Parathyroid adenoma (tissue), 2 donors: ENCODE data around the gene SLC22A31.

Source experiments
- H2AFZ ChIP-seq: fragments of 300-600 bp; sonication (generic); one replicate; pipeline ENCODE4 v1.7.0; 2017; ENCODE audit warnings: antibody characterized with exemption, mild to moderate bottlenecking
- H3K27ac ChIP-seq: fragments of 300-600 bp; sonication (generic); one replicate; pipeline ENCODE4 v1.7.0; 2017
- H3K27me3 ChIP-seq: fragments of 300-600 bp; sonication (generic); one replicate; pipeline ENCODE4 v1.7.0; 2017; ENCODE audit warnings: low read length; ENCODE audit not compliant: control insufficient read depth, insufficient read depth
- H3K36me3 ChIP-seq: fragments of 300-600 bp; sonication (generic); one replicate; pipeline ENCODE4 v1.7.0; 2017; ENCODE audit warnings: low read length; ENCODE audit not compliant: control insufficient read depth, insufficient read depth
- H3K4me1 ChIP-seq: fragments of 300-600 bp; sonication (generic); one replicate; pipeline ENCODE4 v1.7.0; 2017; ENCODE audit warnings: control low read depth
- H3K4me2 ChIP-seq: fragments of 300-600 bp; sonication (generic); one replicate; pipeline ENCODE4 v1.7.0; 2017; ENCODE audit warnings: low read length
- H3K4me3 ChIP-seq: fragments of 300-600 bp; sonication (generic); one replicate; pipeline ENCODE4 v1.7.0; 2017; ENCODE audit warnings: low read depth, low read length
- H3K79me2 ChIP-seq: fragments of 300-600 bp; sonication (generic); one replicate; pipeline ENCODE4 v1.7.0; 2017; ENCODE audit warnings: control low read depth
- H3K9ac ChIP-seq: fragments of 300-600 bp; sonication (generic); one replicate; pipeline ENCODE4 v1.7.0; 2017; ENCODE audit warnings: mild to moderate bottlenecking
- H3K9me3 ChIP-seq: fragments of 300-600 bp; sonication (generic); one replicate; pipeline ENCODE4 v1.7.0; 2017; ENCODE audit warnings: low read length; ENCODE audit not compliant: control insufficient read depth
- CTCF ChIP-seq: fragments of 300-600 bp; sonication (generic); IDR thresholded peaks from one replicate; pipeline ENCODE4 v1.7.0; 2017; ENCODE audit warnings: antibody characterized with exemption, mild to moderate bottlenecking
- donor health status: primary hyperparathyroidism.

The SLC22A31 gene

GRCh38 chr16:89222931-89223330 is 22.6 kb upstream of the SLC22A31 start:
- Histone ChIP-seq H3K36me3 (no peaks in the 10 kb centered on the region), H2AFZ (no peak overlapping the region), H3K9me3 (no peaks in the 10 kb centered on the region), H3K4me3 (no peak overlapping the region), H3K4me2 (no peak overlapping the region), H3K4me1 (peaks cover 2% of the 10 kb centered on the region), H3K27ac (no peak overlapping the region), H3K27me3 (no peaks in the 10 kb centered on the region), H3K79me2 (peaks cover under 1% of the 10 kb centered on the region), H3K9ac (no peak overlapping the region)
- no peak for TF ChIP-seq CTCF

- Histone ChIP-seq H2AFZ (no peak overlapping the region), H3K27me3 (no peaks in the 10 kb centered on the region), H3K4me3 (no peak overlapping the region), H3K4me2 (no peak overlapping the region), H3K27ac (no peak overlapping the region), H3K79me2 (no peaks in the 10 kb centered on the region), H3K9me3 (no peaks in the 10 kb centered on the region), H3K36me3 (no peaks in the 10 kb centered on the region), H3K9ac (no peak overlapping the region), H3K4me1 (peaks cover 2% of the 10 kb centered on the region)
- no peak for TF ChIP-seq CTCF
Measured at GRCh38 chr16:89221604-89222003, 21.3 kb upstream of the SLC22A31 start.

- Histone ChIP-seq H3K27me3 (no peaks in the 10 kb centered on the region), H3K27ac (no peak overlapping the region), H2AFZ (no peak overlapping the region), H3K36me3 (no peaks in the 10 kb centered on the region), H3K9ac (no peak overlapping the region), H3K79me2 (no peaks in the 10 kb centered on the region), H3K4me1 (peaks cover 2% of the 10 kb centered on the region), H3K9me3 (no peaks in the 10 kb centered on the region), H3K4me3 (no peak overlapping the region), H3K4me2 (no peak overlapping the region)
- no peak for TF ChIP-seq CTCF
Measured at GRCh38 chr16:89219365-89219764, 19.0 kb upstream of the SLC22A31 start.

GRCh38 chr16:89217388-89218191 is 17.3 kb upstream of the SLC22A31 start, which contains the start of gene ZNF778:
TSS of gene ZNF778 (plus strand) at chr16:89217703. CDS start at chr16:89221128, 3,425 bp downstream.
- H3K27me3 ChIP-seq: no peaks in the 10 kb centered on the region
- peaks cover 4% of the 10 kb centered on the region for H3K4me1 ChIP-seq
- peak within 1 kb of the TSS; percentile 91 for H3K4me3 ChIP-seq
- peak within 1 kb of the TSS; percentile 91 for H3K9ac ChIP-seq
- H2AFZ ChIP-seq: peak within 1 kb of the TSS; percentile 83
- TF ChIP-seq CTCF: no peak
- no peaks in the 10 kb centered on the region for H3K79me2 ChIP-seq
- H3K9me3 ChIP-seq: no peaks in the 10 kb centered on the region
- H3K4me2 ChIP-seq: peak within 1 kb of the TSS; percentile 79
- peak within 1 kb of the TSS; percentile 87 for H3K27ac ChIP-seq
- no peaks in the 10 kb centered on the region for H3K36me3 ChIP-seq

- H3K9me3 ChIP-seq: no peaks in the 10 kb centered on the region
- peak overlapping the region; percentile 91 for H3K4me3 ChIP-seq
- H3K36me3 ChIP-seq: no peaks in the 10 kb centered on the region
- peak overlapping the region; percentile 87 for H3K27ac ChIP-seq
- peaks cover 4% of the 10 kb centered on the region for H3K4me1 ChIP-seq
- peak overlapping the region; percentile 79 for H3K4me2 ChIP-seq
- H2AFZ ChIP-seq: peak overlapping the region; percentile 83
- TF ChIP-seq CTCF: no peak
- H3K9ac ChIP-seq: peak overlapping the region; percentile 91
- no peaks in the 10 kb centered on the region for H3K79me2 ChIP-seq
- H3K27me3 ChIP-seq: no peaks in the 10 kb centered on the region
Measured at GRCh38 chr16:89217138-89217387, 16.7 kb upstream of the SLC22A31 start.
